IMR-90 (cell line): ENCODE measurements around the gene PFKFB1. TPM values are rescaled to one million over a fixed set of nuclear protein-coding genes. Genes with fewer than 3 reads are reported as not detected.

Experiments
- ATAC-seq: fragments of 200-7000 bp; cut with Tn5 transposase; 2 replicates; pipeline ENCODE4 v1.9.1; 2020; ENCODE audit warnings: low read depth, mild to moderate bottlenecking, moderate library complexity
- BruUV-seq: library from RNA; stranded (reverse); fragments of 400-500 nt; replicated peaks from 2 replicates; lab custom pipeline; 2021; lab: Mats Ljungman, UMichigan
- CTCF ChIA-PET: fragments of 300-600 bp; formaldehyde crosslinking; extraction: SDS; loops from one replicate; lab custom pipeline; 2021; ENCODE audit warnings: antibody characterized with exemption; lab: Yijun Ruan, JAX
- POLR2A ChIA-PET: fragments of 300-600 bp; sonication (Branson Sonifier 250); formaldehyde crosslinking; loops from one replicate; lab custom pipeline; 2022; ENCODE audit warnings: antibody characterized with exemption; ENCODE audit not compliant: unreplicated experiment; lab: Charles Lee
- DNase-seq: peaks from one replicate; pipeline ENCODE4 v3.0.0; 2013
- H2AFZ ChIP-seq: replicated peaks from 2 replicates; pipeline ENCODE3; 2013; ENCODE audit warnings: low read length, mild to moderate bottlenecking; ENCODE audit not compliant: poor library complexity
- H2AK5ac ChIP-seq: 2 replicates; pipeline ENCODE4 v1.6.1; 2013; ENCODE audit warnings: low read depth, low read length, inconsistent platforms
- H2AK9ac ChIP-seq: replicated peaks from 2 replicates; pipeline ENCODE3; 2013; ENCODE audit warnings: mild to moderate bottlenecking, low read depth, low read length, moderate library complexity; ENCODE audit not compliant: poor library complexity
- H2BK120ac ChIP-seq: 2 replicates; pipeline ENCODE4 v1.6.1; 2013; ENCODE audit warnings: low read depth, low read length, inconsistent platforms
- H2BK15ac ChIP-seq: 3 replicates; pipeline ENCODE4 v1.6.1; 2013; ENCODE audit warnings: low read depth, low read length, inconsistent platforms
- H2BK20ac ChIP-seq: 2 replicates; pipeline ENCODE4 v1.6.1; 2013; ENCODE audit warnings: low read depth, mild to moderate bottlenecking, inconsistent platforms, low read length, moderate library complexity
- H2BK5ac ChIP-seq: 2 replicates; pipeline ENCODE4 v1.6.1; 2013; ENCODE audit warnings: mild to moderate bottlenecking, low read depth, low read length, inconsistent platforms; ENCODE audit not compliant: poor library complexity, severe bottlenecking
- H3K14ac ChIP-seq: replicated peaks from 2 replicates; pipeline ENCODE4 v1.6.1; 2013; ENCODE audit warnings: low read depth, low read length, inconsistent platforms
- H3K18ac ChIP-seq: 2 replicates; pipeline ENCODE4 v1.6.1; 2013; ENCODE audit warnings: low read depth, low read length, control low read depth
- H3K23ac ChIP-seq: 2 replicates; pipeline ENCODE4 v1.6.1; 2013; ENCODE audit warnings: low read depth, low read length, inconsistent platforms
- H3K27ac ChIP-seq: 2 replicates; pipeline ENCODE4 v1.5.1; 2013; ENCODE audit warnings: mild to moderate bottlenecking, control low read depth, low read length; ENCODE audit not compliant: insufficient read depth
- H3K27me3 ChIP-seq: 2 replicates; pipeline ENCODE4 v1.6.1; 2013; ENCODE audit warnings: low read length; ENCODE audit not compliant: control insufficient read depth, insufficient read depth
- H3K36me3 ChIP-seq: 2 replicates; pipeline ENCODE4 v1.6.1; 2013; ENCODE audit warnings: low read length, mixed read lengths; ENCODE audit not compliant: control insufficient read depth, insufficient read depth
- H3K4ac ChIP-seq: 2 replicates; pipeline ENCODE4 v1.6.1; 2013; ENCODE audit warnings: low read depth, low read length, inconsistent platforms
- H3K4me1 ChIP-seq: 2 replicates; pipeline ENCODE4 v1.6.1; 2013; ENCODE audit warnings: low read length, mixed read lengths; ENCODE audit not compliant: control insufficient read depth, insufficient read depth
- H3K4me2 ChIP-seq: 2 replicates; pipeline ENCODE4 v1.6.1; 2013; ENCODE audit warnings: low read depth, mild to moderate bottlenecking, control low read depth, low read length, moderate library complexity
- H3K4me3 ChIP-seq: 2 replicates; pipeline ENCODE4 v1.5.1; 2013; ENCODE audit warnings: low read depth, mild to moderate bottlenecking, control low read depth, low read length, moderate library complexity; ENCODE audit not compliant: insufficient read depth
- H3K56ac ChIP-seq: 2 replicates; pipeline ENCODE4 v1.6.1; 2013; ENCODE audit warnings: low read length, inconsistent platforms; ENCODE audit not compliant: insufficient read depth; ENCODE audit errors: extremely low read depth
- H3K79me1 ChIP-seq, 2 experiments: 2 replicates each; pipeline ENCODE4 v1.6.1; 2013; ENCODE audit warnings: low read length in 2 of 2, inconsistent platforms in 1 of 2, low read depth in 1 of 2
- H3K9ac ChIP-seq: 2 replicates; pipeline ENCODE4 v1.6.1; 2013; ENCODE audit warnings: low read depth, low read length, control low read depth
- H3K9me1 ChIP-seq: 2 replicates; pipeline ENCODE4 v1.6.1; 2013; ENCODE audit warnings: low read length, inconsistent platforms; ENCODE audit not compliant: insufficient read depth
- H3K9me3 ChIP-seq: 2 replicates; pipeline ENCODE4 v1.6.1; 2013; ENCODE audit warnings: low read length; ENCODE audit not compliant: control insufficient read depth, insufficient read depth
- H4K20me1 ChIP-seq: 2 replicates; pipeline ENCODE4 v1.6.1; 2013; ENCODE audit warnings: low read length, inconsistent platforms; ENCODE audit not compliant: insufficient read depth
- H4K5ac ChIP-seq: 2 replicates; pipeline ENCODE4 v1.6.1; 2013; ENCODE audit warnings: mild to moderate bottlenecking, low read depth, low read length, control low read depth
- H4K8ac ChIP-seq, 2 experiments: 2 replicates each; pipeline ENCODE4 v1.6.1; 2013; ENCODE audit warnings: low read depth in 2 of 2, low read length in 2 of 2, control low read depth in 1 of 2, inconsistent platforms in 1 of 2
- H4K91ac ChIP-seq: 2 replicates; pipeline ENCODE4 v1.6.1; 2013; ENCODE audit warnings: low read depth, low read length, inconsistent platforms; ENCODE audit not compliant: insufficient read depth
- CHD1 ChIP-seq: IDR thresholded peaks from 2 replicates; pipeline ENCODE4 v1.6.1; 2012; ENCODE audit warnings: low read depth, low read length, improper control_type of control experiment
- RCOR1 ChIP-seq: IDR thresholded peaks from 2 replicates; pipeline ENCODE4 v1.6.1; 2012; ENCODE audit warnings: mild to moderate bottlenecking, low read length, improper control_type of control experiment; ENCODE audit not compliant: insufficient replicate concordance
- SMC3 ChIP-seq: fragments of 150-350 bp; IDR thresholded peaks from 2 replicates; pipeline ENCODE4 v1.6.1; 2016; ENCODE audit warnings: low read depth, mild to moderate bottlenecking, antibody characterized with exemption, low read length, moderate library complexity
- WGBS, 2 experiments: methylation state at CpG; one replicate each; pipeline versions ENCODE4 v1.1.5 to v1.1.7; 2013; ENCODE audit warnings: missing lambda C conversion rate in 2 of 2; ENCODE audit not compliant: insufficient read length in 1 of 2; ENCODE audit errors: extremely low coverage in 2 of 2; 5-methylcytosine and 5-hydroxymethylcytosine counted together
- dilution Hi-C: fragments of 300-500 bp; cut with HindIII; formaldehyde crosslinking; loops from one replicate; pipeline ENCODE4 v1.14.3; 2018; ENCODE audit warnings: low sequenced_read_pairs; ENCODE audit not compliant: unreplicated experiment
- in situ Hi-C: fragments of 300-500 bp; cut with MboI; formaldehyde crosslinking; loops from 3 replicates; pipeline ENCODE4 v1.14.3; 2019; ENCODE audit warnings: low sequenced_read_pairs, inconsistent platforms, mixed read lengths
- intact Hi-C: fragments of 100-400 bp; cut with micrococcal nuclease; formaldehyde crosslinking; loops from 2 replicates; pipeline ENCODE4 v1.10.0; 2022
- polyA plus RNA-seq, 3 experiments: library from polyadenylated mRNA; depleted of rRNA; stranded (reverse); fragments of >200 nt; gene quantifications; 2 replicates each; pipeline ENCODE4 v1.2.3, GENCODE V29; 2012; ENCODE audit warnings: low replicate concordance in 1 of 3
- total RNA-seq: library from RNA; depleted of rRNA; stranded (reverse); fragments of >200 nt; gene quantifications from 2 replicates; pipeline ENCODE4 v1.2.3, GENCODE V29; 2012

Gene PFKFB1
- total and polyA plus RNA-seq, 2 of the 4 experiments (the other 2 are of a cell fraction) = under 0.01 to 0.15 TPM

DNA sequence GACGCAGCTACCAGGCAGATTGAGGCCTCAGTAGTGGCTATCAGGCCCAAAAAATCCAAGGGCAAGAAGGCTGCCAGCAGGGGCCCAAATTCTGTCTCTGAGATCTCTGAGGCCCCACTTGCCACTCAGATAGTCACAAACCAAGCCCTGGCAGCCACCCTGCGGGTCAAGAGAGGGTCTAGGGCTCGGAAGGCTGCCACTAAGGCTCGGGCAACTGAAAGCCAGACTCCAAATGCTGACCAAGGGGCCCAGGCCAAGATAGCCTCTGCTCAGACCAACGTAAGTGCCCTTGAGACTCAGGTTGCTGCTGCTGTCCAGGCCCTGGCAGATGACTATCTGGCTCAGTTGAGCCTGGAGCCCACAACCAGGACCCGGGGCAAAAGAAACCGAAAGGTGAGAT, 70.6 kb downstream of the PFKFB1 start:
- DNase-seq (no peak), ATAC-seq (no peak)
- no peak overlapping the region for H2AK9ac ChIP-seq
- H4K20me1 ChIP-seq = no peaks in the 10 kb centered on the region; the same call in 1 of the 2 replicates
- H3K9ac ChIP-seq = no peak overlapping the region
- H3K23ac ChIP-seq = no peak overlapping the region
- 53% methylated on average over 3 of the region's 7 CpGs; no CpG with 5 or more reads in 1 of the 2 experiments for WGBS, 2 experiments
- no peak overlapping the region for H2BK15ac ChIP-seq
- no peak overlapping the region for H2AK5ac ChIP-seq
- no peak overlapping the region for H2BK120ac ChIP-seq
- no peak overlapping the region for H2AFZ ChIP-seq
- H3K9me1 ChIP-seq = no peaks in the 10 kb centered on the region; the same call in 1 of the 2 replicates
- H3K4me1 ChIP-seq = no peaks in the 10 kb centered on the region
- ChIA-PET CTCF (no interaction called here), POLR2A (no interaction called here)
- intact Hi-C loops (no loop called here), dilution Hi-C loops (no loop called here), in situ Hi-C loops (no loop called here)
- no peak overlapping the region for H2BK5ac ChIP-seq
- H3K27ac ChIP-seq = no peak overlapping the region
- no peak overlapping the region for H4K91ac ChIP-seq
- H3K14ac ChIP-seq = no peak overlapping the region
- TF ChIP-seq SMC3 (no peak), RCOR1 (no peak), CHD1 (no peak)
- peaks cover 0 to 7% of the 10 kb centered on the region in 2 experiments; a peak in 2 of 4 replicates for H3K79me1 ChIP-seq
- H3K4me3 ChIP-seq = no peak overlapping the region
- H3K9me3 ChIP-seq = no peaks in the 10 kb centered on the region
- no peak overlapping the region for H3K18ac ChIP-seq
- no peak overlapping the region for H3K56ac ChIP-seq
- no peak overlapping the region for H2BK20ac ChIP-seq
- H3K4me2 ChIP-seq = no peak overlapping the region
- no peak overlapping the region for H4K8ac ChIP-seq
- H3K36me3 ChIP-seq = peaks cover 17% of the 10 kb centered on the region
- BruUV-seq = no TSS peak
- H3K27me3 ChIP-seq = no peaks in the 10 kb centered on the region
- H4K5ac ChIP-seq = no peak overlapping the region
- no peak overlapping the region for H3K4ac ChIP-seq
